AG04449 (cell line): ENCODE data around the gene GSE1.
"Not testable (repeated sequence)": the region's sequence is repeated elsewhere in the genome, so short reads cannot be mapped to it uniquely, and the experiment has no call there.

Experiments used
- CTCF ChIA-PET: fragments of 350-600 bp; formaldehyde crosslinking; extraction: SDS; loops from one replicate; lab custom pipeline; 2021; ENCODE audit warnings: antibody characterized with exemption; lab: Yijun Ruan, JAX
- POLR2A ChIA-PET: fragments of 400-600, 350-600 bp; formaldehyde crosslinking; extraction: SDS; loops from one replicate; lab custom pipeline; 2020; ENCODE audit warnings: antibody characterized with exemption, inconsistent platforms; lab: Yijun Ruan, JAX
- DNase-seq: peaks from one replicate; pipeline ENCODE4 v3.0.0-alpha.2; 2010; ENCODE audit warnings: low read depth, low spot score
- H3K4me3 ChIP-seq: 2 replicates; pipeline ENCODE4 v1.5.1; 2011; ENCODE audit warnings: low read depth, mild to moderate bottlenecking, control low read depth, low read length
- CTCF ChIP-seq: IDR thresholded peaks from one replicate; pipeline ENCODE4 v1.5.1; 2011; ENCODE audit warnings: mild to moderate bottlenecking, moderate library complexity, low read length, control low read depth, inconsistent platforms; ENCODE audit not compliant: insufficient read depth; ENCODE audit errors: missing control alignments

GSE1 gene

GRCh38 chr16:85591381-85591780, 21.7 kb upstream of the GSE1 start:
- CTCF ChIA-PET: interaction anchor here (1.1 kb wide), 1 partner anchor 170 kb away, joined by 4 read pairs; no protein-coding TSS in a partner anchor
- TF ChIP-seq CTCF: no peak
- DNase-seq: no peak
- H3K4me3 ChIP-seq: no peak overlapping the region
- POLR2A ChIA-PET: interaction anchor here (0.6 kb wide), 1 partner anchor 40 kb away, joined by 3 read pairs; no protein-coding TSS in a partner anchor

- POLR2A ChIA-PET, H3K4me3 ChIP-seq: not testable (repeated sequence)
- CTCF ChIA-PET: interaction anchor here (1.1 to 1.9 kb wide), 5 partner anchors 14 to 171 kb away, joined by 3 to 6 read pairs (median 4); no protein-coding TSS in a partner anchor
Measured at GRCh38 chr16:85592277-85592676, 20.8 kb upstream of the GSE1 start.

GRCh38 chr16:85592700-85593493, 20.2 kb upstream of the GSE1 start:
- CTCF ChIA-PET: interaction anchor here (1.1 to 1.9 kb wide), 4 partner anchors 13 to 171 kb away, joined by 3 to 6 read pairs (median 4); no protein-coding TSS in a partner anchor
- no peak overlapping the region for H3K4me3 ChIP-seq
- no peak for DNase-seq
- POLR2A ChIA-PET: no interaction called here
- no peak for TF ChIP-seq CTCF

More at GRCh38 chr16:85592277-85592676, 20.8 kb upstream of the GSE1 start:
- DNase-seq: not testable (repeated sequence)

GRCh38 chr16:85593494-85594221, 19.5 kb upstream of the GSE1 start:
- DNase-seq: no peak
- ChIA-PET POLR2A (no interaction called here), CTCF (interaction anchor here (1.3 to 1.9 kb wide), 2 partner anchors 23 to 172 kb away, joined by 5 to 6 read pairs; no protein-coding TSS in a partner anchor)
- H3K4me3 ChIP-seq: no peak overlapping the region
- no peak for TF ChIP-seq CTCF

GRCh38 chr16:85594273-85594977, 18.7 kb upstream of the GSE1 start:
- ChIA-PET POLR2A (no interaction called here), CTCF (interaction anchor here (1.1 to 1.9 kb wide), 2 partner anchors 173 to 178 kb away, joined by 3 to 5 read pairs; no protein-coding TSS in a partner anchor)
- DNase-seq: no peak
- H3K4me3 ChIP-seq: no peak overlapping the region
- TF ChIP-seq CTCF: no peak

GRCh38 chr16:85594978-85595661, 18.0 kb upstream of the GSE1 start:
- TF ChIP-seq CTCF: no peak
- no peak overlapping the region for H3K4me3 ChIP-seq
- ChIA-PET POLR2A (no interaction called here), CTCF (interaction anchor here (1.1 kb wide), 1 partner anchor 179 kb away, joined by 3 read pairs; no protein-coding TSS in a partner anchor)
- DNase-seq: no peak
